NOMO-1 treated with dmso at 0.1 percent for 144 hours (cell line): ENCODE results near the gene LRIT3.

Experiments
- DNase-seq: peaks from one replicate; lab custom pipeline; 2025; ENCODE audit not compliant: unreplicated experiment; lab: John Stamatoyannopoulos, UW

Gene LRIT3

GRCh38 chr4:109890076-109890475 is 42.2 kb downstream of the LRIT3 start:
- no peak for DNase-seq

GRCh38 chr4:109902559-109903251 is 54.8 kb downstream of the LRIT3 start:
- no peak for DNase-seq

- DNase-seq: no peak
Measured at GRCh38 chr4:109908731-109909130, 60.8 kb downstream of the LRIT3 start.

- DNase-seq: no peak
Measured at GRCh38 chr4:109910256-109910655, 62.3 kb downstream of the LRIT3 start.

GRCh38 chr4:109912706-109913595 is 65.0 kb downstream of the LRIT3 start, which contains the start of gene EGF:
EGF (plus strand) TSS chr4:109912883; CDS start chr4:109913336, 453 bp downstream.
- DNase-seq: no peak

GRCh38 chr4:109913596-109914241 is 65.8 kb downstream of the LRIT3 start:
- no peak for DNase-seq

GRCh38 chr4:109914322-109914721 is 66.4 kb downstream of the LRIT3 start:
- no peak for DNase-seq

GRCh38 chr4:109915385-109916026 is 67.6 kb downstream of the LRIT3 start:
- DNase-seq: no peak

- no peak for DNase-seq
Measured at GRCh38 chr4:109916027-109916409, 68.1 kb downstream of the LRIT3 start.

GRCh38 chr4:109921384-109921808 is 73.5 kb downstream of the LRIT3 start:
- no peak for DNase-seq
